ENCODE measurements around the gene PTPRB.

DNA sequence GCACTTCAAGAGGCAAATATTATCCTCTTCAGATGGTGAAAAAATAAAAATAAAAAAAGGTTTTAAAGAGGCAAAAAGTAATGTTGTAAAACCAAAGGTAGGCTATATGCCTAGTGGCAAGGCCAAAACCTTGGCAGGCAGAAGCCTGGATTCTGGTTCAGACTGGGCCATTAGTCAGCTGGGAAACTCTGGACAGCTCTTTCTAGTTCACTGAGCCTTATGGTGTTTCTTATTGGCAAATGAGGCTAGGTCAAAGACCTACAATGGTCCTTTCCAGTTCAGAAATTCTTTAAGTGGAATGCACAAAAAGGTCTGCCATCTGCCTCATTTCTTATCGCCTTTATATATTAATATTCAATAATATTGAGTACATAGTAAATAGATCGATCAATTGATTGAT lies 44.6 kb downstream of the PTPRB start:
- TF ChIP-seq, protein P1, sequence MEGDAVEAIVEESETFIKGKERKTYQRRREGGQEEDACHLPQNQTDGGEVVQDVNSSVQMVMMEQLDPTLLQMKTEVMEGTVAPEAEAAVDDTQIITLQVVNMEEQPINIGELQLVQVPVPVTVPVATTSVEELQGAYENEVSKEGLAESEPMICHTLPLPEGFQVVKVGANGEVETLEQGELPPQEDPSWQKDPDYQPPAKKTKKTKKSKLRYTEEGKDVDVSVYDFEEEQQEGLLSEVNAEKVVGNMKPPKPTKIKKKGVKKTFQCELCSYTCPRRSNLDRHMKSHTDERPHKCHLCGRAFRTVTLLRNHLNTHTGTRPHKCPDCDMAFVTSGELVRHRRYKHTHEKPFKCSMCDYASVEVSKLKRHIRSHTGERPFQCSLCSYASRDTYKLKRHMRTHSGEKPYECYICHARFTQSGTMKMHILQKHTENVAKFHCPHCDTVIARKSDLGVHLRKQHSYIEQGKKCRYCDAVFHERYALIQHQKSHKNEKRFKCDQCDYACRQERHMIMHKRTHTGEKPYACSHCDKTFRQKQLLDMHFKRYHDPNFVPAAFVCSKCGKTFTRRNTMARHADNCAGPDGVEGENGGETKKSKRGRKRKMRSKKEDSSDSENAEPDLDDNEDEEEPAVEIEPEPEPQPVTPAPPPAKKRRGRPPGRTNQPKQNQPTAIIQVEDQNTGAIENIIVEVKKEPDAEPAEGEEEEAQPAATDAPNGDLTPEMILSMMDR (IDR thresholded peaks at IDR 0.05; ENCODE audit: insufficient read depth, low read length, poor library complexity, severe bottlenecking): no peak
- no peak for TF ChIP-seq EZH2phosphoT487 (conservative IDR thresholded peaks at IDR 0.05; ENCODE audit: low read length)
